Activated T-helper 2 cell treated with anti-CD3 and anti-CD28 coated beads, Interferon-gamma antibody, Interleukin-2, Interleukin-4, amounts not matched to agents 10 μg/mL and 5 μg/mL and 100 μg/mL, durations not matched to agents 14 hours and 24 hours and 36 hours (primary cell): ENCODE data around the gene CCDC63. TPM values are rescaled to one million over a fixed set of nuclear protein-coding genes. Genes with fewer than 3 reads are reported as not detected.

Experiments
- DNase-seq: peaks from one replicate; pipeline ENCODE4 v3.0.0; 2021; ENCODE audit warnings: low spot score
- H3K27ac Mint-ChIP-seq: one replicate; pipeline ENCODE4 v1.8.0; 2021; ENCODE audit warnings: mixed read lengths
- H3K27me3 Mint-ChIP-seq: one replicate; pipeline ENCODE4 v1.8.0; 2021; ENCODE audit warnings: low read depth, mixed read lengths
- H3K36me3 Mint-ChIP-seq: one replicate; pipeline ENCODE4 v1.8.0; 2021; ENCODE audit warnings: low read depth, mixed read lengths
- H3K4me1 Mint-ChIP-seq: one replicate; pipeline ENCODE4 v1.8.0; 2021; ENCODE audit warnings: low read depth, mixed read lengths
- H3K4me3 Mint-ChIP-seq: one replicate; pipeline ENCODE4 v1.8.0; 2021; ENCODE audit warnings: low read depth, mild to moderate bottlenecking, moderate library complexity, mixed read lengths
- H3K9me3 Mint-ChIP-seq: one replicate; pipeline ENCODE4 v1.8.0; 2021; ENCODE audit warnings: mixed read lengths
- intact Hi-C: fragments of 100-400 bp; cut with micrococcal nuclease; formaldehyde crosslinking; loops from one replicate; pipeline ENCODE4 v1.15.1; 2023
- total RNA-seq: library from RNA; stranded (reverse); gene quantifications from 2 replicates; pipeline ENCODE4 v1.2.3, GENCODE V29; 2022

Gene CCDC63
- total RNA-seq, 1 donor from 2014 or later, result not detected

GRCh38 chr12:110920324-110920910, 73.6 kb downstream of the CCDC63 start, which contains the start of gene MYL2:
Gene MYL2, minus strand, starts transcription at chr12:110920579. Its CDS starts 50 bp downstream, at chr12:110920529.
- no peaks in the 10 kb centered on the region for H3K4me1 Mint-ChIP-seq
- no peaks in the 10 kb centered on the region for H3K9me3 Mint-ChIP-seq
- H3K4me3 Mint-ChIP-seq, result no peak within 1 kb of the TSS
- peaks cover 6% of the 10 kb centered on the region for H3K27me3 Mint-ChIP-seq
- no peak within 1 kb of the TSS for H3K27ac Mint-ChIP-seq
- intact Hi-C loops, result no loop called here
- DNase-seq, result no peak
- H3K36me3 Mint-ChIP-seq, result no peaks in the 10 kb centered on the region

- H3K27me3 Mint-ChIP-seq, result peaks cover 5% of the 10 kb centered on the region
These were observed 74.5 kb downstream of the CCDC63 start for GRCh38 chr12:110921262-110921661.

GRCh38 chr12:110922652-110923051, 75.9 kb downstream of the CCDC63 start:
- DNase-seq, result no peak
- Mint-ChIP-seq H3K27ac (no peak overlapping the region), H3K9me3 (no peaks in the 10 kb centered on the region), H3K27me3 (peaks cover 3% of the 10 kb centered on the region), H3K4me1 (no peaks in the 10 kb centered on the region), H3K36me3 (no peaks in the 10 kb centered on the region), H3K4me3 (no peak overlapping the region)
- intact Hi-C loops, result no loop called here

More at GRCh38 chr12:110921262-110921661, 74.5 kb downstream of the CCDC63 start:
- no peaks in the 10 kb centered on the region for H3K4me1 Mint-ChIP-seq
- H3K9me3 Mint-ChIP-seq, result no peaks in the 10 kb centered on the region
- H3K4me3 Mint-ChIP-seq, result no peak overlapping the region
- H3K36me3 Mint-ChIP-seq, result no peaks in the 10 kb centered on the region
- intact Hi-C loops, result no loop called here
- DNase-seq, result no peak
- H3K27ac Mint-ChIP-seq, result no peak overlapping the region

GRCh38 chr12:110923192-110923591, 76.4 kb downstream of the CCDC63 start:
- Mint-ChIP-seq H3K4me3 (no peak overlapping the region), H3K27me3 (peaks cover 3% of the 10 kb centered on the region), H3K27ac (no peak overlapping the region), H3K9me3 (no peaks in the 10 kb centered on the region), H3K4me1 (no peaks in the 10 kb centered on the region), H3K36me3 (no peaks in the 10 kb centered on the region)
- intact Hi-C loops, result no loop called here
- no peak for DNase-seq

- no peaks in the 10 kb centered on the region for H3K9me3 Mint-ChIP-seq
- H3K36me3 Mint-ChIP-seq, result no peaks in the 10 kb centered on the region
- peaks cover 3% of the 10 kb centered on the region for H3K27me3 Mint-ChIP-seq
- no peak overlapping the region for H3K4me3 Mint-ChIP-seq
- intact Hi-C loops, result no loop called here
- no peaks in the 10 kb centered on the region for H3K4me1 Mint-ChIP-seq
- no peak overlapping the region for H3K27ac Mint-ChIP-seq
- no peak for DNase-seq
These were observed 77.0 kb downstream of the CCDC63 start for GRCh38 chr12:110923692-110924334.

GRCh38 chr12:110927546-110927945, 80.8 kb downstream of the CCDC63 start:
- Mint-ChIP-seq H3K27ac (no peak overlapping the region), H3K9me3 (no peaks in the 10 kb centered on the region), H3K4me3 (no peak overlapping the region), H3K4me1 (no peaks in the 10 kb centered on the region), H3K27me3 (peaks cover 3% of the 10 kb centered on the region), H3K36me3 (no peaks in the 10 kb centered on the region)
- intact Hi-C loops, result no loop called here
- no peak for DNase-seq

GRCh38 chr12:110928700-110929099, 81.9 kb downstream of the CCDC63 start:
- intact Hi-C loops, result no loop called here
- no peaks in the 10 kb centered on the region for H3K9me3 Mint-ChIP-seq
- H3K27ac Mint-ChIP-seq, result no peak overlapping the region
- no peak overlapping the region for H3K4me3 Mint-ChIP-seq
- no peak for DNase-seq
- H3K36me3 Mint-ChIP-seq, result no peaks in the 10 kb centered on the region
- no peaks in the 10 kb centered on the region for H3K4me1 Mint-ChIP-seq
- peaks cover 3% of the 10 kb centered on the region for H3K27me3 Mint-ChIP-seq

- H3K27me3 Mint-ChIP-seq, result peaks cover 3% of the 10 kb centered on the region
- intact Hi-C loops, result no loop called here
- H3K9me3 Mint-ChIP-seq, result no peaks in the 10 kb centered on the region
- DNase-seq, result no peak
- H3K4me3 Mint-ChIP-seq, result no peak overlapping the region
- H3K4me1 Mint-ChIP-seq, result no peaks in the 10 kb centered on the region
- H3K27ac Mint-ChIP-seq, result no peak overlapping the region
- no peaks in the 10 kb centered on the region for H3K36me3 Mint-ChIP-seq
These were observed 83.0 kb downstream of the CCDC63 start for GRCh38 chr12:110929818-110930217.

- DNase-seq, result no peak
- Mint-ChIP-seq H3K36me3 (no peaks in the 10 kb centered on the region), H3K4me1 (no peaks in the 10 kb centered on the region), H3K27me3 (no peaks in the 10 kb centered on the region), H3K27ac (no peak overlapping the region), H3K4me3 (no peak overlapping the region), H3K9me3 (no peaks in the 10 kb centered on the region)
- intact Hi-C loops, result no loop called here
These were observed 83.8 kb downstream of the CCDC63 start for GRCh38 chr12:110930348-110931314.

- no peaks in the 10 kb centered on the region for H3K9me3 Mint-ChIP-seq
- DNase-seq, result no peak
- H3K27ac Mint-ChIP-seq, result no peak overlapping the region
- intact Hi-C loops, result no loop called here
- no peaks in the 10 kb centered on the region for H3K36me3 Mint-ChIP-seq
- no peak overlapping the region for H3K4me3 Mint-ChIP-seq
- no peaks in the 10 kb centered on the region for H3K4me1 Mint-ChIP-seq
- H3K27me3 Mint-ChIP-seq, result no peaks in the 10 kb centered on the region
These were observed 84.5 kb downstream of the CCDC63 start for GRCh38 chr12:110931315-110931728.

- no peaks in the 10 kb centered on the region for H3K36me3 Mint-ChIP-seq
- no peak for DNase-seq
- intact Hi-C loops, result no loop called here
These were observed 85.3 kb downstream of the CCDC63 start for GRCh38 chr12:110932046-110932445.

GRCh38 chr12:110933326-110933974, 86.7 kb downstream of the CCDC63 start:
- intact Hi-C loops, result no loop called here
- Mint-ChIP-seq H3K9me3 (no peaks in the 10 kb centered on the region), H3K4me3 (no peak overlapping the region), H3K27me3 (peaks cover 8% of the 10 kb centered on the region), H3K4me1 (peaks cover 2% of the 10 kb centered on the region), H3K36me3 (no peaks in the 10 kb centered on the region), H3K27ac (no peak overlapping the region)
- DNase-seq, result no peak

More at GRCh38 chr12:110932046-110932445, 85.3 kb downstream of the CCDC63 start:
- Mint-ChIP-seq H3K4me1 (peaks cover 2% of the 10 kb centered on the region), H3K27ac (no peak overlapping the region), H3K9me3 (no peaks in the 10 kb centered on the region), H3K4me3 (no peak overlapping the region), H3K27me3 (peaks cover 3% of the 10 kb centered on the region)
